HG02678 (cell line): ENCODE measurements around the gene TXNRD1.
A peak's percentile ranks its signal among the peaks of the same experiment; 100 is the strongest.
"Not testable (repeated sequence)": the region's sequence is repeated elsewhere in the genome, so short reads cannot be mapped to it uniquely, and the experiment has no call there.

Source experiments
- ATAC-seq: cut with Tn5 transposase; IDR thresholded peaks from one replicate; pipeline ENCODE4 v1.9.1; 2021; ENCODE audit warnings: mild to moderate bottlenecking, moderate library complexity; ENCODE audit not compliant: unreplicated experiment

The TXNRD1 gene

GRCh38 chr12:104215638-104216297 lies at the start of gene TXNRD1:
TSS of gene TXNRD1 (plus strand) at chr12:104215779. CDS start at chr12:104215803, 24 bp downstream.
- peak; percentile 96 for ATAC-seq

- ATAC-seq = no peak
These were observed 49.8 kb upstream of the TXNRD1 start for GRCh38 chr12:104165801-104166200.

DNA sequence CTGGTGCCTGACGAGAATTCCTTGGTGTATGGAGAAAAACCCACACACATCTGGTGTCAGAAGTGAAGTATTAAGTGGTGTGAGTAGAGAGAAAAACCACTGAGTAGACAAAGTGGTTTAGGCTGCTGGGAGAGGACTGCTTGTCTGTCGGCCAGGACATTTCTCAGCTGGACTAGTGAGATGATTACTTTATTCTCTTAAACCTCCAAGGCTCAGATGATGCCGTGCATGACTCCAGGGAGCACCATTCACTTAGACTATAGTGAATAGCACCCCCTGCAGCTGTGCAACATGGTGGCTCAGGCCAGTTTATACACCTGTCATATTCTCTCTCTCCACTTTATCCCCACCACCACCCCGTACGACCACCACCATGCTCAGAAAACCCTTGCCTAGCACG lies 49.1 kb upstream of the TXNRD1 start:
- ATAC-seq = no peak

GRCh38 chr12:104167519-104168458 lies 47.8 kb upstream of the TXNRD1 start:
- ATAC-seq = no peak

DNA sequence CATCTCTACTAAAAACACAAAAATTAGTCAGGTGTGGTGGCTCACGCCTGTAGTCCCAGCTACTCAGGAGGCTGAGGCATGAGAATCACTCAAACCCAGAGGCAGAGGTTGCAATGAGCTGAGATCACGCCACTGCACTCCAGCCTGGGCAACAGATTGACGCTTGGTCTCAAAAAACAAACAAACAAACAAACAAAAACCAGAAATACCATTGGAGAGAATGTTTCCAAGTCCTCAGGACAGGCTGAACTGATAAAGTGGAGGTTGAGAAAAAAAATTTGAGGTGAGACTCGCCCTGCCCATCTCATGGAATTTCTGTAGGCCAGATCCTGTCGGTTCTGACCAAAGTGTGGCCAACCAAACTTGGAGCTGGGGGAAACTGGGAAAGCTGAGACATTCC lies 47.0 kb upstream of the TXNRD1 start:
- no peak for ATAC-seq

DNA sequence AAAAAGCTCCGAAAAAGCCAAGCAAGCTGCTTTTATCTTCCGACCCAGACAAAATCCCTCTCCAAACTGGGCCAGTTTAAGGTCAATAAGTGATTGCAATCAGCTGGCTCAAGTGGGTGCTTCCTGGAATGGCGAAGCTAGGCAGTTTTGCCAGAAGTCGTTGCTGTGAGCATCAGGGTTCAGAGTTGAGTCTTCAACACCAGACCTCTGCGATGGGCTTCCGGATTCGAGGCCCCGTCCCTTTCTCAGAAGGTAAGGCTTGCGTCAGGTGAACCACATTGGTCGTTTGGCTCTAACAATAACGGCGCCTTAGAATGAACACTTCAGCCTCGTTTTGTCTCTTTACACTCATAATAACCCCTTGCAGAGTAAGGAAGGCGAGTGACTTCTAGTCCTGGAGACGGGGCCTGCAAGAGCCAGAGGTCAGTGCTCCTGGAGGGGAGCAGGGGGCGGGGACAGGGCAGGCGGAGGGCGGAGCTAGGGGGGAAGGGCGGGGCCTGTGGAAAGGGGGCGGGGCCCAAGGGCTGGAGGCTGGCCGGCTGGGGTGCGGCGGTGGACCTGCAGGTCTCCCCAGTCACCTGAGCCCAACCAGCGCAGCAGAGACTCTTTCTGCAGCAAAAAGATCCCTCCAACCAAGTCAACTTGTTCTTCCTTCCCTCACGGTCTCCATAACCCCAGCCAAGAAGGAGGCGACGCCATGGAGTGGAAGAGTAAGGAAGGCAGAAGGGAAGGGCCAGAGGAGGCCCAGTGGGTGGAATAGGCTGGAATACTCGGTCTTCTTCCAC lies 43.6 kb upstream of the TXNRD1 start:
- no peak for ATAC-seq

DNA sequence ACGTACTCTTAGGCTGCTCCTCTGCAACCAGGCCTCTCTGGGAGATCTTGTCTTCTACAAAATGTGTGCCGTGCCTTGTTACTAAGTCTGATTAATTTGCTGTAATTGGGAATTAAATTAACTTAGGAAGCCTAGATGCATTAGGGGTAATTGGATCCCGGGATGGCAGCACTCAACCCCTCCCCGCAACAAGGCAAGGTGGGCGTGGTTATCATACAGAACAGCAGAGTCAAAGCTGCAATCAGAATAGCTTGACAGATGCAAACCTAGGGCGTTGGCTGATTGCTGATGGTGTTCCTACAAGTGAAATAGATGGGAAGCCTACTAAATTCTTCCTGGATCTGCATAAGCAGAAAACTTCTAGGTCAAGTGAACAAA lies 43.0 kb upstream of the TXNRD1 start:
- ATAC-seq = no peak

DNA sequence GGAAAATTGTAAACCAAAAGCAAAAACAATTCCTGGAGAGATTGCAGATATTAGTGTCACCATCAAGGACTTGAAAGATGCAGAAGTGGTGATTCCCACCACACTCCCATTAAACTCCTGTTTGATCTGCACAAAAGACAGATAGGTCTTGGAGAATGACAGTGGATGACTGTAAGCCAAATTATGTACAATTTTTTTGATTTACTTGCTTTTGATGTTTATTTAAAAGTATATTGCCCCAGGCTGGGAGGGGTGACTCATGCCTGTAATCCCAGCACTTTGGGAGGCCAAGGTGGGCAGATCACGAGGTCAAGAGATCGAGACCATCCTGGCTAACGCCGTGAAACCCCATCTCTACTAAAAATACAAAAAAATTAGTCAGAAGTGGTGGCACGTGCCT lies 41.8 kb upstream of the TXNRD1 start:
- not testable (repeated sequence) for ATAC-seq

DNA sequence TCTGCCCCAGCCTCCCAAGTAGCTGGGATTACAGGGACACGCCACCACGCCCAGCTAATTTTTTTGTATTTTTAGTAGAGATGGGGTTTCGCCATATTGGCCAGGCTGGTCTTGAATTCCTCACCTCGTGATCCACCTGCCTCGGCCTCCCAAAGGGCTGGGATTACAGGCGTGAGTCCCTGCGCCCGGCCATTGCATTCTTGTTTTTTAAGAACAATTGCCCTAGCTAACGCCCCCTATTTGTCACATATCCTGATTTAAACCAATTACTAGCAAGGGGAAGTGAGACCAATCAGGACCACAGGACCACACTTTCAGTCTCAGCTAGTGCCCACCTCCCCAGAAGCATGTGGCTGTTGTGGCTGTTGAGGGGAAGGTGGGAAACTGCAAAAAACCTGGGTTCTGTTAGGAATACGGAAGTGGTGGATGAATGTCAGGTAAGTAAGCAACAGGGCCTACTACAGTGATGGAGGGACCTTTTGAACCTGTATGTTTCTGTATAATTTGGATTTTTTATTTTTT lies 39.8 kb upstream of the TXNRD1 start:
- no peak for ATAC-seq

DNA sequence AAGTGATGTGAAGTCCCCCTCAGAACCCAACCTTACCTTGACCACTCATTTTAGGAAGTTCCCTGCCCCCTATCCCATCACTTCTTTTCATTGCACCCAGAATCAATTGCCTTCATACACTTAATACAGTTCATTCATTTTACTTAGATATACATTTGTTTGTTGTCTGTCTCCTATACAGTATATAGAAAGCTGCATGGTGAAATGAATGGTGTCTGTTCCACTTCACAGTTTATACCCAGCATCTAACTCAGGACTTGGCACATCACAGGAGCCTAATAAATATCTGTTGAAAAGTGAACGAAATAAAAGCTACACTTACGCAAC lies 38.3 kb upstream of the TXNRD1 start:
- no peak for ATAC-seq

DNA sequence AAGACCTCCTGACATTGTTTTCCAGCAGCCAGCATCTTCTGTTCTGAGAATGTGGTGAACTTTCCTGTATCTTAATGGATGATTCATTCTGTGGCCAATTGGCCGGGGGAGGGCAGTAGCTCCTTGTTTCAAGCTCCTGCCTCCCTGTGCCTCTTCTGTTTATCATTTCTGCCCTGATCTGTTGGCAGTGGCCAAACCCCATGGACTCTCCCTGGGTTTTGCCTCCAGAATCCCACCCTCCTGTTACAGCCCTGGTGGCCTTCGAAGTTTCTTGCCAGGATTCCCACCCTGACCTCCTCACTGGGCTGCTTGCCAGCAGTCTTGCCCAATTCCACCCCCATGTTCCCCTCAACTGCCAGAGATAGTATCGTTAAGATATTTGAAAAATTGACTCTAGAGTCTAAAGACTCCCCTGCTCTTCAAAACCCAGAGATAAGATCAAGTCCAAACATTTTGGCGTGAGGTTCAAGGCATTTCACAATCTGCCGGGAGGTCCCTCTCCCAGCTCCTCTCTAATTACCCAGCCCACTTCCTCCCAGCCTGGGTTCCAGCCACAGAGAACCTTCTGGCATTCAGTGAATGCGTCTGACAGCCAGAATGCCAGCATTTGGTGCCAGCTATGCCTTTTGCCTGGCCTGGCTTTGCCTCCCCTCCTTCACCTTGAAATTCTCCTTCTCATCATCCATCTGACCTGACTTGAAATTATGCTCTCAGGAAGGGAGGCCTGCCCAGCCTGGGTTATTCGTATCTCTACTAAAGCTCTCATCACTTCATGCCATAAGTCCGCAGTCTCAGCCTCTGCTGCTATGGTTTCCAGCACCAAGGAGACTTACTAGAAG lies 37.7 kb upstream of the TXNRD1 start:
- ATAC-seq = no peak

DNA sequence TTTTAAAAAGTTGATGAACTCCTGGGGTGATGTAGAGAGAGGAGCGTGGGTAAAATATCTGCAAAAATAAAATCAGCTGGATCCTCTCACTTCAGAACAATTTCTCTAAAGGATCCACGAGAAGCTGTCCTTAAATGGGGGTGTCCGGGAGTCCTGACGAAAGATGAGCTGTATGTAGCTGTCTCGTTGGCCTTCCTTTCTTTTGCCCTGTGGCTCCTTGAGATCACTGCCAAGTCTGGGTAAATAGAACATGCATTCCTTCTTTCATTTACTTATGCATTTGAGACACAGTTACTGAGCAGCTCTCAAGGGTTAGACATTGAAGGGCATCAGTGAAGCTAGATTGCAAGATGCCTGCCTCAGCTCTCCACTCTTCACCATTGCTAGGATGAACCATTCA lies 35.2 kb upstream of the TXNRD1 start:
- no peak for ATAC-seq

DNA sequence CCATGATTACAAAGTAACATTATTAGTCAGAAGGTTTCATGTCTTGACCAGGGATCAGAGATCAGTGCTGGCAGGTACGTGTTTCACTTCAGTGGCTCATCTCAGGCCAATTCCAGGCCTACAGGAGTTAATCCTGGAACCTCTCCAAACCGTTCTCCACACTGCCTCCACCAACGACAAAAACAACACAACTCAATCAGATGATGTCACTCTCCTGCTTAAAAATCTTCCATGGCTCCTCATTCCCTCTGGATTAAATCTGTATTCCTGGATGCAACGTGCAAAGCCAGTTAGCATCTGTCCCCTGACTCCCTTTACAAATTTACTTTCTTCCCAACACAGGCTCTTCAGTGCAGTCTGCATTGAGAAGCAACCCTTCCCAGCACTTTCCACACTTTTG lies 34.3 kb upstream of the TXNRD1 start:
- no peak for ATAC-seq

GRCh38 chr12:104182144-104182543 lies 33.4 kb upstream of the TXNRD1 start:
- ATAC-seq = no peak

- no peak for ATAC-seq
These were observed 32.8 kb upstream of the TXNRD1 start for GRCh38 chr12:104182621-104183378.

- ATAC-seq = no peak
These were observed 32.1 kb upstream of the TXNRD1 start for GRCh38 chr12:104183443-104183842.

DNA sequence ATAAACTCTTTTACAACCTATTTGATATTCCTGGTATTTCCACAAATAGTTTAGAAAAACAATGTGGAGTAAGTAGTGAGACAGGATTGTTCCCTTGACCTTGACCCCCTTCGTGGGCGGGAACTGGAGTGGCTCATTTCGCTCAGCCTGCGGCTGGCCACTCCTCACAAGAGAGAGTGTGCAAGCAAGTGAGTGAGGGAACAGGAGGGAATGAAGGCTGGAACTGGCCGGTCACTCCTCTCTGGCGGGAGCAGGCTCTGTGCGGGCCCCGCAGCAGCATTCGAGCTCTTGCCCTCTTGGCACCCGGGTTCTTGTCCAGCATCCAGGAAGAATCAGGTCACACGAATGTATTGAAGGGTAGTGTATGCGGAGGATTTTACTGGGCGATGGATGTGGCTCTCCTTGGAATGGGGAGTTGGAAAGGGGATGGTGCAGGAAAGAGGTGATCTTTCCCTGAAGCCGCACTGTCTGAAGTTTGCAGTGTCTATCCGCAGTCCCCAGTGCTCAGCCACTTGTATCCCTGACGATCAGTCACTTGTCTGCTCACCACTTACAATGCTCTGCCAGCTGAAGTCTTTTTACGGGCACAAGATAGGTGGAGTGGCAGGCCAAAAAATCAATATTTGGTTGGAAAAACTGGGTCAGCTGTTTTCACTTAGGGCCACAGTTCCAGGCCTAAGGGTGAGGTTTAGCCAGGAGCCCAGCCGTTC lies 28.0 kb upstream of the TXNRD1 start:
- ATAC-seq = no peak

- no peak for ATAC-seq
These were observed 27.0 kb upstream of the TXNRD1 start for GRCh38 chr12:104188534-104188933.

DNA sequence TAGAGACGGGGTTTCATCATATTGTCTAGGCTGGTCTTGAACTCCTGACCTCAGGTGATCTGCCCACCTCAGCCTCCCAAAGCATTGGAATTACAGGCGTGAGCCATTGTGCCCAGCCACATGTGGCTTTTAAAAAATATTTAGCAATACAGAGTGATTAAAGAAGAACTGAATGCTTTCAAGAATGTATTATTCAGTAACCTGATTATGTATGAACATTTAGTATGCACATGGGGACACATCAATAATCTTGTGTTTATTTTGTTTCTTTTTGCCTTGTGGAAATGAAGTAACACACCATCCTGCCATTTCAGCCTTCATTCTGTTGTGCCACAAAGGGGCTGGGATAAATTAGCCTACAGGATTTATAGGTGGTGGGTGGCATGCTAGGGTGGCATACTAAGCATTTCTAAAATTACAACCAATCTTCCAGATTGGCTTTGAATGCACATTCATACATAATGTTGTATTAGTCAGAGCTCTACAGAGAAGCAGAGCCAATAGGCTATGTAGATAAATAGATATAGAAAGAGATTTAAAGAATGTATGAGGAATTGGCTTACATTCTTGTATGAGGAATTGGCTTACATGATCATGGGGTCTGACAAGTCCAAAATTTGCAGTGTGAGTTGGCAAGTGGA lies 25.5 kb upstream of the TXNRD1 start:
- no peak for ATAC-seq
